Measurements from ENCODE around the gene DNAJC24.

The DNAJC24 gene

GRCh38 chr11:31415435-31415834 is 45.8 kb downstream of the DNAJC24 start:
- no peak for DNase-seq (ENCODE audit: low read depth in 2 of 2)

- DNase-seq (ENCODE audit: low read depth in 2 of 2), result no peak
These were observed 47.7 kb downstream of the DNAJC24 start for GRCh38 chr11:31417357-31417756.

- DNase-seq (ENCODE audit: low read depth in 2 of 2), result no peak
These were observed 48.2 kb downstream of the DNAJC24 start for GRCh38 chr11:31417816-31418215.

DNA sequence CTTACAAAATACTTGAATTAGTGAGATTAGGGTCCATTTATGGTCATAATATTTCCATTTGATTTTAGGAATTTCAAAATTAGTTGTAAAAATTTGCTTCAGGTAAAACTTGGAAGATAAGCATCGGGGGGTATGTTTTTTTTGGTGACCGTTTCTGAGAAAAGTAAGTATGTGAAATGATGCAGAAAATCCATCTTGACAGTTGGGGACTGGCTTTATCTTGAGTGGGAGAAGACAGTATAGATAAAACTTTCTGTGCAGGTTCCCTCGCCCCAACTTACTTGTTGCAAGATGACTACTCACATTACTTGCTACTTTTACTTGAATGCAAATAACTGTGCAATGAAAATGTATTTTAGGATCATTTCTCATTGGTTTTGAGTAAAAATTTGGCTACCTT is 49.5 kb downstream of the DNAJC24 start:
- DNase-seq (ENCODE audit: low read depth in 2 of 2), result no peak

DNA sequence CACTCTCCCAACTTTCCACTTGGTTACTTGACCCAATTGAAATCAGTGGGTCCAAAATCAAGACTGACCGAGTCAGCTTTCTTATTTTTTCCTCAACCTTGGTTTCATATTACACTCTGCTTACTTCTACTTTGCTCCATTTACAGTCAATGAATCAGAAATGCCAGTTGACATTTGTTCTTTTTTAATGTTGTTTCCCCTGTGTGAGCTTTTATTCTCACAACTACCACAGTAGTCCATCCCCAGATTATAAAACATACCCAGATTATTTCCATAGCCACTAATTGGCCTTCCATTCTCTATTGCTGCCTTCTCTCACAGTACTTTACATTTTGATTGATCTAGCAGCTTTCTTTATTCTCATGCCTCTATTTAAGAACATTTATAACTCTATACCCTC is 50.0 kb downstream of the DNAJC24 start:
- DNase-seq (ENCODE audit: low read depth in 2 of 2), result no peak

GRCh38 chr11:31421820-31422219 is 52.2 kb downstream of the DNAJC24 start:
- no peak for DNase-seq (ENCODE audit: low read depth in 2 of 2)

DNA sequence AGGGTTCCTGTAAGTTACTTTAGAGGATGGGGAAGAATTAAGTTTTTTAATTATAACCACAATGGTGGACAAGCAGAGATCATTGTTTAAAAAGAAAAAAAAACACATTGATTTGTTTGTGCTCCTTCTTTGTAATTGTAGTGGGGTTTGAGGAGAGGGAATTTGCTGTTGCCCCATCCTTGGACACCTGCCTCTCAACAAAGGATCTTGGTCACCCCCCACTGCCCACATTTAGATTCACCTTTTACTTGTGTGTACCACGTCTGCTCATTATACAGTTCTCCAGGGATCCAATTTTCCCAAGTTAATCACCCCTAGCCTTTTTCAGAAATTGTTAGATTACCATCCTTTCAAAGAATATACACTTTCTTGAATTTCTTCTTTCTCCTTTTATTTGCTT is 53.0 kb downstream of the DNAJC24 start:
- DNase-seq (ENCODE audit: low read depth in 2 of 2), result no peak

DNA sequence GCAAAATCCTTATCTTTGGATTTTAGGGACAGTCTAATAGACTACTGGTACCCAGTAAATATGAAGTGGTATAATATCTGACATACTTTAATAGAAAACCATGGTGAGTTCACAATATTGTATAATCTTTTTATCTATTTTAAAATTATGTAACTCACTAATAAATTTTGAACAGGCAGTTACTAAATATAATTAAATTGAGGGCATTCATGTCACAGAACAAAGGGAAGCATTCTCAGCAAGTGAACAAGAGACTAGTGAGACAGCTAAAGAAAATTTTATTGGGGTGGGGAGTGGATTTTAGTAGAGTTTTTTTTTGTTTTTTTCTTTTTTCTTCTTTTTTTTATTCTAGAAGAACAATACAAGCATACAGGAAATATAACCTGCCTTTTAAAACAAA is 55.0 kb downstream of the DNAJC24 start:
- DNase-seq (ENCODE audit: low read depth in 2 of 2), result no peak

DNA sequence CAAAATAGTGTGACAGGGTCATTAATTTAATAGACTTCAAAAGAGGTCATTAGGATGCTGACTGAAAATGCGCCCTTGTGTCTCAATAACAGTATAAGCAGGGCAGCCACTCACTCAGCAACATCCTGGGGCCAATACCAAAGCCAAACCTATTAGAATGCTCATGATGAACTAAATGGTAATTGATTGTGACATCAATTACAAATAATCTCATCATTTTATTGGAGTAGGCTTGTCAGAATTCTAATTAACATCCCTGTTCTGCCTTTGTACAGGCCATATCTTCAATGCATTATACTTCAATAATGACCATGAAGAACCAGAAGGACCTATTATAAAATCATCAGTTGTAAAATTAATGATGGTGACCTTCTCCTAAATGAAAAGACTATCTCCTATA is 64.2 kb downstream of the DNAJC24 start:
- no peak for DNase-seq (ENCODE audit: low read depth in 2 of 2)

GRCh38 chr11:31437742-31438435 is 68.2 kb downstream of the DNAJC24 start:
- peak; percentile 2 to 5 for DNase-seq (ENCODE audit: low read depth in 2 of 2)

DNA sequence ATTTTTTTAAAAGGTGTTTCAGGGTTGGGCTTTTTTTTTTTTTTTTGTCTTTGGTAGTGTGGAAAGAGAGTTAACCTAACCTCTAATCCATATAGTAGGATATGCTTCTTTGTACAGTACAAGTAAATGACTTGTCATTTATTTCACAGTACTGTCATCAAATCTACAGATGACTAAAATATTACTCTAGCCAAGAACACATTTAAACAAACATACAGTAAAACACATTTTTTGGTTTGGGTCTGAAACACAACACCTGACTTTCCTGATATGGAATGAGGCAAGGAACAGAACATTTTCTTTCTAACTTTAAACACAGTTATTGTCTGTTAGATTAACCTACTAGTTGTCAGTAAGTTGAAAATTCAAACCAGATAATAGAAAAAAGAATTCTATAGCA is 71.6 kb downstream of the DNAJC24 start:
- DNase-seq (ENCODE audit: low read depth in 2 of 2), result no peak

GRCh38 chr11:31442086-31442485 is 72.4 kb downstream of the DNAJC24 start:
- no peak for DNase-seq (ENCODE audit: low read depth in 2 of 2)

- no peak for DNase-seq (ENCODE audit: low read depth in 2 of 2)
These were observed 74.1 kb downstream of the DNAJC24 start for GRCh38 chr11:31443802-31444201.

GRCh38 chr11:31445621-31446020 is 76.0 kb downstream of the DNAJC24 start:
- DNase-seq (ENCODE audit: low read depth in 2 of 2), result no peak

GRCh38 chr11:31449040-31449439 is 79.4 kb downstream of the DNAJC24 start:
- no peak for DNase-seq (ENCODE audit: low read depth in 2 of 2)

- DNase-seq (ENCODE audit: low read depth in 2 of 2), result no peak
These were observed 81.2 kb downstream of the DNAJC24 start for GRCh38 chr11:31450841-31451240.

DNA sequence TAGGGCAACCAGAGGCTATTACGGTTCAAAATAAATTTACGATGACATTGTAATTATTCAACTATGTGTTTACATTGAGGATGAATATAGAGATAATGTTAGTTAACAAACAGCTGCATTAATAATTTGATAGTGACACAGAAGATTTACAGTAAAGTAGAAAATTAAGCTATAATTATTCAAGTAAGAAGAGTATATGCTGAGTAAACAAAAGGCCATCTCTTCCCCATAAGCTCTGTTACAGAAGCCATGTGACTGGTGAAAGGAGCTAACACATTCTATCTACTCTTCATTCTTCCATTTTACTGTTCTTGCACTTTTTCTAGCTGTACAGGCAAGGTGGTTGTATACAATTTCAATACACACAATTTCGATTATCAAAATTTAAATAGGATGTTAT is 85.5 kb downstream of the DNAJC24 start:
- DNase-seq (ENCODE audit: low read depth in 2 of 2), result no peak

GRCh38 chr11:31464436-31464835 is 94.8 kb downstream of the DNAJC24 start:
- no peak for DNase-seq (ENCODE audit: low read depth in 2 of 2)

- no peak for DNase-seq (ENCODE audit: low read depth in 2 of 2)
These were observed 104.4 kb downstream of the DNAJC24 start for GRCh38 chr11:31474083-31474482.

GRCh38 chr11:31477528-31478222 is 108.0 kb downstream of the DNAJC24 start:
- no peak for DNase-seq (ENCODE audit: low read depth in 2 of 2)

DNA sequence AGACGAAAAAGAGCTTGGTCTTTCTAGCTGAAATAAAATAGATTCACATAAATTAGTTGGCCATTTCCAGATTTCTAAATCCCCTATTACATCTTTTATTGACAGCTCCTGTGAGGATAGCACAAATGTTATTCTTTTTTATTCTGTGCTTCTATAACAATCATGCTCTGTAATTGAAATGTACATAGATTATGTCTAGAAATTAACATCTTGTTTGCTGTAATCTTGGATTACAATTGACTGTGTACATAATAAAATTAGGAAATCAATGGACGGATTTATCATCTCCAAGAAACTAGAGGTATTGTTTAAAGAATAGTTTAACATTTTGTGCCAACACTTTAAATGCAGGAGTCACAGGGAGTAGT is 108.5 kb downstream of the DNAJC24 start:
- no peak for DNase-seq (ENCODE audit: low read depth in 2 of 2)

DNA sequence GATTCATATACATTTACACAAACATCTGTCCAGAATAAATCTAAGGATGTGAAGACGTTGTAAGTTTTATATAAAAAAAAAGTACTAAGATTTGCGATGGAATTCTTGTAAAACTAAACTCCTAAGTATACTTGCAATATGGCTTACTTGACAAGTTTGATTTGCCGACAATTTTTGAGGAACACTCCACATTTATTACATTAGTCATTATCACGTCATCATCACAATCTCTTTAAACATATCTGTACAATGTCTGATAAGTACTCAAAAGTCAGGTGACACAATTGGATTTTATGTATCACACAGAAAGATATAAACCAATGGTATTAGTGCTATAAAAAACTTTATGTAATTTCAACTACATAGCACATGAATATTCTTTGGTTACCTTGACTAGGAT is 109.4 kb downstream of the DNAJC24 start:
- DNase-seq (ENCODE audit: low read depth in 2 of 2), result no peak

DNA sequence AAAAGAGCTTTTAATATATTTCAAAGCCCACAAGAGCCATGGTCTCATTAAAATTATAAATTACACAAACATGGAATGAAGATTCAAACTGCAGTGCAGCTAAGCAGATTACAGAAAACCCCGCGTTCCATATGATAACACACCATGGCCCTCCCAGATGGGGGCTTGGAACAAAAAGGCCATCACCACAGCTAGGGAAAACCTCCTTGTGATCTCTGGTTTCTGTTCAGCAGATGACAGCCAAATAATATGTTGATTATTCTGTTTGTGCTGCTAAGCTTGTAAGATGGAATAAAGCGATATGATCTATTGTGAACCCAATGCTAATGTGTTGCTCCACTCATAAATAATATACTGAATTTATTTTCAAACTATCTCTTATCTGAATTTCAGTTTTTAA is 111.3 kb downstream of the DNAJC24 start:
- no peak for DNase-seq (ENCODE audit: low read depth in 2 of 2)
